Endothelial cell of umbilical vein (primary cell): ENCODE results near the gene KREMEN1. TPM values are rescaled to one million over a fixed set of nuclear protein-coding genes. Genes with fewer than 3 reads are reported as not detected.

Experiments
- BruUV-seq: library from RNA; stranded (reverse); fragments of 400-500 nt; replicated peaks from 2 replicates; lab custom pipeline; 2021; lab: Mats Ljungman, UMichigan
- CTCF ChIA-PET: fragments of 300-600, 350-600 bp; sonication (Branson Sonifier 250); formaldehyde crosslinking; loops from one replicate; lab custom pipeline; 2021; ENCODE audit warnings: antibody characterized with exemption, inconsistent platforms; lab: Charles Lee
- POLR2A ChIA-PET: fragments of 300-600, 350-600 bp; sonication (Branson Sonifier 250); formaldehyde crosslinking; loops from one replicate; lab custom pipeline; 2021; ENCODE audit warnings: antibody characterized with exemption, inconsistent platforms; lab: Charles Lee
- DNase-seq: peaks from one replicate; pipeline ENCODE4 v3.0.0-alpha.2; 2011; ENCODE audit warnings: low read depth, low spot score
- FAIRE-seq: peaks from 2 replicates; lab custom pipeline; 2011; peaks lifted over from hg19 to GRCh38; lab: Jason Lieb, UNC
- H2AFZ ChIP-seq: 2 replicates; pipeline ENCODE4 v1.6.0; 2012; ENCODE audit warnings: low read depth, low read length, control low read depth, inconsistent platforms
- H3K27ac ChIP-seq: 2 replicates; pipeline ENCODE4 v1.5.1; 2011; ENCODE audit warnings: low read depth, mild to moderate bottlenecking, control low read depth, low read length, moderate library complexity; ENCODE audit not compliant: insufficient read depth
- H3K27me3 ChIP-seq, 2 experiments: 2 replicates each; pipeline versions ENCODE4 v1.6.0 to v1.6.1; 2011; ENCODE audit warnings: low read length in 2 of 2, mixed read lengths in 1 of 2; ENCODE audit not compliant: control insufficient read depth in 2 of 2, insufficient read depth in 2 of 2
- H3K36me3 ChIP-seq, 2 experiments: 2 replicates in 1 of 2; 3 replicates in 1 of 2; pipeline ENCODE4 v1.5.1; 2011; ENCODE audit warnings: low read length in 2 of 2, mild to moderate bottlenecking in 1 of 2, moderate library complexity in 1 of 2; ENCODE audit not compliant: control insufficient read depth in 2 of 2, insufficient read depth in 2 of 2; ENCODE audit errors: extremely low read depth in 1 of 2
- H3K4me1 ChIP-seq: 3 replicates; pipeline ENCODE4 v1.5.1; 2011; ENCODE audit warnings: mild to moderate bottlenecking, low read length; ENCODE audit not compliant: control insufficient read depth, insufficient read depth; ENCODE audit errors: extremely low read depth
- H3K4me2 ChIP-seq: 2 replicates; pipeline ENCODE4 v1.6.1; 2011; ENCODE audit warnings: low read length, control low read depth, mixed read lengths; ENCODE audit not compliant: insufficient read depth
- H3K4me3 ChIP-seq, 3 experiments: fragments of 200-600 bp in 1 of 3; sonication (generic), shearing (Covaris generic) in 1 of 3; replicated peaks in 1 of 3; 2 replicates each; pipeline ENCODE4 v1.5.1; 2011 to 2016; ENCODE audit warnings: control low read depth in 3 of 3, low read length in 3 of 3, mild to moderate bottlenecking in 2 of 3, inconsistent platforms in 1 of 3, low read depth in 1 of 3, moderate library complexity in 1 of 3; ENCODE audit not compliant: insufficient read depth in 1 of 3
- H3K79me2 ChIP-seq: 2 replicates; pipeline ENCODE4 v1.6.0; 2012; ENCODE audit warnings: low read length, inconsistent platforms; ENCODE audit not compliant: control insufficient read depth, insufficient read depth
- H3K9ac ChIP-seq: replicated peaks from 2 replicates; pipeline ENCODE3; 2011; ENCODE audit warnings: low read length, control low read depth; ENCODE audit not compliant: insufficient read depth; ENCODE audit errors: extremely low read depth
- H3K9me1 ChIP-seq: replicated peaks from 3 replicates; pipeline ENCODE4 v1.6.0; 2011; ENCODE audit warnings: mild to moderate bottlenecking, low read length; ENCODE audit not compliant: control insufficient read depth, insufficient read depth; ENCODE audit errors: extremely low read depth
- H3K9me3 ChIP-seq: replicated peaks from 2 replicates; pipeline ENCODE4 v1.5.1; 2012; ENCODE audit warnings: low read length, inconsistent platforms; ENCODE audit not compliant: control insufficient read depth, insufficient read depth
- H4K20me1 ChIP-seq: replicated peaks from 2 replicates; pipeline ENCODE3; 2011; ENCODE audit warnings: mild to moderate bottlenecking, low read length; ENCODE audit not compliant: control insufficient read depth, insufficient read depth; ENCODE audit errors: extremely low read depth
- EZH2 ChIP-seq: IDR thresholded peaks from 2 replicates; pipeline ENCODE4 v1.6.1; 2012; ENCODE audit warnings: borderline replicate concordance, low read depth, mild to moderate bottlenecking, moderate library complexity, low read length, inconsistent platforms; ENCODE audit not compliant: severe bottlenecking
- GATA2 ChIP-seq: IDR thresholded peaks from 2 replicates; pipeline ENCODE4 v1.7.0; 2011; ENCODE audit warnings: low read depth, mild to moderate bottlenecking, moderate library complexity, mixed read lengths, low read length; ENCODE audit not compliant: insufficient read length, insufficient read depth
- MYC ChIP-seq: IDR thresholded peaks from one replicate; pipeline ENCODE4 v1.6.1; 2011; ENCODE audit warnings: mild to moderate bottlenecking, low read depth, low read length
- POLR2A ChIP-seq: IDR thresholded peaks from 2 replicates; pipeline ENCODE4 v1.6.1; 2012; ENCODE audit warnings: low read depth, mild to moderate bottlenecking, control low read depth, low read length
- POLR2AphosphoS5 ChIP-seq: IDR thresholded peaks from 2 replicates; pipeline ENCODE4 v1.6.1; 2012; ENCODE audit warnings: low read depth, mild to moderate bottlenecking, control low read depth, low read length, moderate library complexity; ENCODE audit not compliant: insufficient read depth
- dilution Hi-C: fragments of 300-500 bp; cut with MboI; formaldehyde crosslinking; loops from one replicate; pipeline ENCODE4 v1.15.0; 2019; ENCODE audit warnings: low sequenced_read_pairs; ENCODE audit not compliant: extremely low pct_ligation_motif_present
- intact Hi-C: fragments of 100-400 bp; cut with micrococcal nuclease; formaldehyde crosslinking; loops from one replicate; pipeline ENCODE4 v1.10.0; 2022
- polyA plus RNA-seq, 4 experiments: library from polyadenylated mRNA; depleted of rRNA in 3 of 4; stranded (reverse) in 3 of 4; unstranded in 1 of 4; fragments of >200 nt; gene quantifications; 2 replicates each; pipeline versions ENCODE4 v1.2.1 to v1.2.3, GENCODE V29; 2011 to 2012; ENCODE audit warnings: missing spikeins in 1 of 4
- total RNA-seq: library from RNA; stranded (reverse); gene quantifications from 2 replicates; pipeline ENCODE4 v1.2.3, GENCODE V29; 2021
- TF ChIP-seq, protein P1 (sequence below), 2 donors: IDR thresholded peaks; 1 replicate in 1 of 2; 2 replicates in 1 of 2; pipeline ENCODE4 v1.5.1; 2011; ENCODE audit warnings: low read length in 2 of 2, mild to moderate bottlenecking in 2 of 2, moderate library complexity in 2 of 2, control low read depth in 1 of 2, inconsistent platforms in 1 of 2, low read depth in 1 of 2; ENCODE audit not compliant: insufficient read depth in 1 of 2; ENCODE audit errors: extremely low read depth in 1 of 2

KREMEN1 gene
- total and polyA plus RNA-seq, 2 donors (not counting 3 experiments of a cell fraction or from before 2014, with no cell fraction given) = 0.58 to 1.1 TPM

- ChIA-PET CTCF (interaction anchor here (0.7 to 3.2 kb wide), 13 partner anchors 10 to 430 kb away, joined by 3 to 38 read pairs (median 4); partner anchors contain the start of gene ZNRF3), POLR2A (interaction anchor here (0.7 kb wide), 1 partner anchor 148 kb away, joined by 5 read pairs; no protein-coding TSS in a partner anchor)
- Histone ChIP-seq H3K9me1 (no peaks in the 10 kb centered on the region), H3K4me2 (peak overlapping the region; percentile 77), H3K27ac (peak overlapping the region; percentile 99), H3K4me1 (peaks cover 27% of the 10 kb centered on the region), H4K20me1 (no peaks in the 10 kb centered on the region), H3K36me3 (no peaks in the 10 kb centered on the region), H3K9me3 (no peaks in the 10 kb centered on the region), H3K4me3 (peak overlapping the region; percentile 19 to 61 (median 52)), H3K9ac (peak overlapping the region; percentile 74), H2AFZ (peak overlapping the region; percentile 73), H3K27me3 (no peaks in the 10 kb centered on the region), H3K79me2 (no peaks in the 10 kb centered on the region)
- intact Hi-C loops = loop anchor here (1.0 to 5.0 kb wide), 5 partner anchors 10 to 230 kb away; partner anchors contain the start of genes XBP1 and ZNRF3
- DNase-seq (peak; percentile 82), FAIRE-seq (no peak)
- no peak for TF ChIP-seq EZH2
- no peak for TF ChIP-seq POLR2A
- no peak for TF ChIP-seq MYC
- TF ChIP-seq GATA2 = no peak
- TF ChIP-seq, protein P1, sequence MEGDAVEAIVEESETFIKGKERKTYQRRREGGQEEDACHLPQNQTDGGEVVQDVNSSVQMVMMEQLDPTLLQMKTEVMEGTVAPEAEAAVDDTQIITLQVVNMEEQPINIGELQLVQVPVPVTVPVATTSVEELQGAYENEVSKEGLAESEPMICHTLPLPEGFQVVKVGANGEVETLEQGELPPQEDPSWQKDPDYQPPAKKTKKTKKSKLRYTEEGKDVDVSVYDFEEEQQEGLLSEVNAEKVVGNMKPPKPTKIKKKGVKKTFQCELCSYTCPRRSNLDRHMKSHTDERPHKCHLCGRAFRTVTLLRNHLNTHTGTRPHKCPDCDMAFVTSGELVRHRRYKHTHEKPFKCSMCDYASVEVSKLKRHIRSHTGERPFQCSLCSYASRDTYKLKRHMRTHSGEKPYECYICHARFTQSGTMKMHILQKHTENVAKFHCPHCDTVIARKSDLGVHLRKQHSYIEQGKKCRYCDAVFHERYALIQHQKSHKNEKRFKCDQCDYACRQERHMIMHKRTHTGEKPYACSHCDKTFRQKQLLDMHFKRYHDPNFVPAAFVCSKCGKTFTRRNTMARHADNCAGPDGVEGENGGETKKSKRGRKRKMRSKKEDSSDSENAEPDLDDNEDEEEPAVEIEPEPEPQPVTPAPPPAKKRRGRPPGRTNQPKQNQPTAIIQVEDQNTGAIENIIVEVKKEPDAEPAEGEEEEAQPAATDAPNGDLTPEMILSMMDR (IDR thresholded peaks at IDR 0.05; ENCODE audit: extremely low read depth in 1 of 2, insufficient read depth in 1 of 2, low read depth in 1 of 2, low read length in 2 of 2) = no peak
- peak; percentile 69 for TF ChIP-seq POLR2AphosphoS5
- BruUV-seq = no TSS peak
- dilution Hi-C loops = no loop called here
Observed at GRCh38 chr22:29030618-29031226, 42.1 kb upstream of the KREMEN1 start.
